GM19324 (cell line): ENCODE results near the gene STX10.

ENCODE experiments used
- ATAC-seq: cut with Tn5 transposase; IDR thresholded peaks from one replicate; pipeline ENCODE4 v1.9.1; 2021; ENCODE audit warnings: mild to moderate bottlenecking, moderate library complexity; ENCODE audit not compliant: unreplicated experiment, low FRiP score

Gene STX10

DNA sequence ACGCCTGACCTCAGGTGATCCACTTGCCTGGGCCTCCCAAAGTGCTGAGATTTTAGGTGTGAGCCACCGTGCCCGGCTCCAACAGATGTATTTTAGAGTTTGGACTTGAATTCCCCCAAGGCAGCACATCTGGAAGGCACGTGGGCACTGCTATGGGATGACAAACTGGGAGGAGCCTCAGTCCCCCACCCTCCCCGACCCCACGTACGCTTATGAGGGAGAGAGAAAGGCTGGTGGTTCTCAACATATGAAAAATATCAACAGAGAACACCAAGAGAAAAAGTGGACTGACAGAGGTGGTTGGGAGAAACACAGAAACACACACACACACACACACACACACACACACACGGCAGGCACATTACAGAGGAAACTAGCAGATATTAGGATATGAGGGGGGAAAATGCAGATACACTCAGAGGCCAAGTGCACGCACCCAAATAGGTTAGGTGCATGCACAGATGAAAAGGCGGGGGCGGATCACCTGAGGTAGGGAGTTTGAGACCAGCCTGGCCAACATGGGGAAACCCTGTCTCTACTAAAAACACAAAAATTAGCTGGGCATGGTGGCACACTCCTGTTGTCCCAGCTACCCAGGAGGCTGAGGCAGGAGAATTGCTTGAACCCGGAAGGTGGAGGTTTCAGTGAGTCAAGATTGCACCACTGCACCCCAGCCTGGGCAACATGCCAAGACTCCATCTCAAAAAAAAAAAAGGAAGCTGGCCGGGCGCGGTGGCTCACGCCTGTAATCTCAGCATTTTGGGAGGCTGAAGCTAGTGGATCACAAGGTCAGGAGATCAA lies 3.2 kb downstream of the STX10 start:
- no peak for ATAC-seq

GRCh38 chr19:13139633-13140311 lies 10.4 kb downstream of the STX10 start:
- no peak for ATAC-seq

DNA sequence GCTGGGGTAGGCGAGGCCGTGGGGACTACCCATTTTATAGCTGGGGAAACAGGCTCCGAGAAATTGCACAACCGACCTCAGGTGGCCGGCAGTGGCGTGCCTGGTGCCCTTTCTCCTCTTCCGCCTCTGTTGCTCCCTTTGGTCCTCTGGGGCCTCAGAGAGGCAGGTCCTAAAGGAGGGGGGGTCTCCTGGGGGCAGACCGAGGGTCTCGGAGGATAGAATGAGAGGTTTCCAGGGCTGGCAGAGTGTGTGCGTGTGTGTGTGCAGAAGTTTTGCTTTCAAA lies 11.3 kb downstream of the STX10 start:
- ATAC-seq: no peak

DNA sequence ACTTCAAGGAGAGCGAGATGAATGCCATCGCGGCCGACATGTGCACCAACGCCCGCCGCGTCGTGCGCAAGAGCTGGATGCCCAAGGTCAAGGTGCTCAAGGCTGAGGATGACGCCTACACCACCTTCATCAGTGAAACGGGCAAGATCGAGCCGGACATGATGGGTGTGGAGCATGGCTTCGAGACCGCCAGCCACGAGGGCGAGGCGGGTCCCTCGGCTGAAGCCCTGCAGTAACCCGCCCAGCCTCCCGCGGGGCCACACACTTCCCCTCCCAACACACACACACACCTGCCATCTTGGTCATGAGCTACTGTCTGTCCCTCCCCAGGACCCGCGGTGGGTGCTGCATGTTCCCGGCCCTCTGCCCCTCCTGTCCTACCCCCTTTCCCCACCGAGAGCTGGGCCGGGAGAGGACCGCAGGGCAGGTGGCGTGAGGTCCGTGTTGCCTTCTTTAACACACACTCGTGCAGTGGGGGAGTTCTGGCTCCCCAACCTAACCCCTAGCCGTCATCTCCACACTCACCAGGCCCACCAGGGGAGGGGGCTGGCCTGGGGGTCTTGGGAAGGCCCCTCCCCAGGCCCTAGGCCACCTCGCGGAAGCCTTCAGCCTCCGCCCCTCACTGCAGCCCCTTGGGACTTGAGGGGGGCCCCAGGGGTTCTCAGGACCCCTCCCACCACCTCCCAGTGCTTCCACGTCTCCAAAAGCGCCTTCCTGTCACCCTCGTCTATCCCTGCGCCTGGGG lies 11.8 kb downstream of the STX10 start:
- no peak for ATAC-seq

GRCh38 chr19:13137290-13137794 lies 12.8 kb downstream of the STX10 start:
- no peak for ATAC-seq

GRCh38 chr19:13135068-13136062 lies 14.8 kb downstream of the STX10 start:
- no peak for ATAC-seq

- ATAC-seq: no peak
These were observed 15.5 kb downstream of the STX10 start for GRCh38 chr19:13134626-13135025.

- no peak for ATAC-seq
These were observed 16.8 kb downstream of the STX10 start for GRCh38 chr19:13133241-13133870.

DNA sequence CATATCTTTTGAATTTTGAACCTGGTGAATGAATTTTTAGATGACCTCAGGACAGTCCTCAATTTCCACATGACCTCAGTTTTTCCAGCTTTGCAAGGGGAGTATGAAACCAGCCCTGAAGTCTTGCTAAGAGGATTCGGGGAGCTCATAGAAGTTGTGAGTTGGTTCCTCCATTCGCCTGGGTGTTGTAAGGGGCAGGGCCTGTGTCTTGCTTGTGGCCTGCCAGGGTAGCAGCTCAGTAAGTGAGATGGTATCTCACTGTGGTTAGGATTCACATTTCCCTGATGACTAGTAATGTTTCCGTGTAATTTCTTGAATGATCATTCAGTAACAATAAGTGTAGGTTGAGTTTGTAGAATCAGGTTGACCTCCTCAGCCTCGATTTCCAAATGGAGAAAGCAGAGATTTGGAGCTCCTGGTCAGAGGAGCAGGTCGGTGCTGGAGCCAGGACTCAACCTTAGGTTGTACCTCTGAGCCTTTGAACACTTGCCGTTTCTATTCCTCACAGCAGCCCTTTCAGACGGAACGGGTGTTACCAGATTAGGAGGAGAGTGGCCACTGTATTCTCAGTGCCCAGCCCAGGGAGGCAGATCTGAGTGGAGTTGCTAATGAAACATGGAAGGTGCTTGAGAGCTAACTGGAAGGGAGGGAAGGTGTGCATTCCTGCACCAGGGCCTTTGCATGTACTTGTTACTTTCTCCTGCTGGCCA lies 17.5 kb downstream of the STX10 start:
- ATAC-seq: no peak

- ATAC-seq: no peak
These were observed 19.2 kb downstream of the STX10 start for GRCh38 chr19:13130886-13131490.

DNA sequence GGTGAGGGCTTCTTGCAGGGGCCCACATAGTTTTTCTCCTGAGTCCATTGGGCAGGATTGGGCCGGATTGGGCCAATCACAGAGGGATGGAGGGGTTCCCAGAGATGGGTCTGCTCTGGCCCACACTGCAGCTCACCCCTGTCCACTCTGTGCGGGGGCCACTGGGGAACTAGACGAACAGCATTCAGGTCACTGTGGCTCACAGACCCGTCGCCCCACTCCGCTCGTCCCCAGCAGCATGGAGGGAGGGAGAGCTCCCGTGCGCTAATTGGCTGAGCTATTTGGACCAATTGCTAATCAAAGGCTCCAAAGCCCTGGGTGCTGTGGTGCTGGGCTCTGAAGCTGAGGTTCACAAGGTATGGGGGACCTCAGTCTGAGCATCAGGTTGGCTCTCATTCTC lies 20.8 kb downstream of the STX10 start:
- ATAC-seq: no peak

DNA sequence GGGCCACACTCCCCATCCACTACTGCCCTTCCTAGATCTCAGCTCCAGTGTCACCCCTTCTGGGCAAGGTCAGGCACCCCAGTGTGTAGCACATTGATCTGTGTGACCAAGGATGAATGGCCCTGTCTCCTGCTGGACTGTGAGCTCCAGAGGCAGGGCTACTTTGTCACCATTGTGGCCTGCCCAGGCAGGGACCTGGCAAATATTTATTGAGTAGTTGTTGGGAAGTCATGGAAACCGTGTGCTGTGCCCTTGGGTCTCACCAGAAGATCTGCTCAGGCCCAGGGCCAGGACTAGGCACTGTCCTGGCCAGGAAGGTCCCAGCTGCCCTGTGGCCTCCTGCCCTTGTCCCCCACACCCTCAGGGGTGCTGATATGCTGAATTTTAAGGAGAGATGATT lies 21.6 kb downstream of the STX10 start:
- ATAC-seq: no peak

DNA sequence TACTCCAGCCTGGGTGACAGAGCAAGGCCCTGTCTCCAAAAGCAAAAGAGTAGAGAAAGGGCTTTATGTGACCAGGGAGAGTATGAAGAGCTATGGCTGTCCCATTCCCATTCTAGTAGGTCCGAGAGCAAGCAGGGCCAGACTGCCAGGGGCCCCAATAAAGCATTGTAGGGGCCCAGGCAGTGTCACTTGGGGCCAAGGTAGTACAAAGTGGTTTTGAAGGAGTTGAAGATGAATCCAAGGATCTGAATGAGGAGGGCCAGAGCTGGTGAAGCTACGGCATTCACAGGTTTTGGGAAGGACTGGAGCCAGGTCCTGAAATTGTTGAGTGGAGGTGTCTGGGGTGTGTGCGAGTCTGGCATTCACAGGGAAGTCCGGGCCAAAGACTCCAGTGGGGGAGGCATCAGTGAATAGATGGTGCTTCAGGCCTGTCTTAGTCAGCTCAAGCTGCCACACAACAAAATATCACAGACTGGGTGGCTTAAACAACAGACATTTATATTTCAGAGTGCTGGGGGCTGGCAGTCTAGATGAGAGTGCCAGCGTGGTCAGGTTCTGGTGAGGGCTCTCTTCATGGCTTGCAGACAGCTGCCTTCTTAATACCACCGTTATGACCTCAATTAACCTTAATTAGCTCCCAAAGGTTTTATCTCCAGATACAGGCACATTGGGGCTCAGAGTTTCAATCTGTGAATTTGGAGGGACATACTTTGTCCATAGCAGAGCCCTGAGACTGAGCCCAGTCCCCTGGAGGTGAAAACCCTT lies 22.2 kb downstream of the STX10 start:
- no peak for ATAC-seq

DNA sequence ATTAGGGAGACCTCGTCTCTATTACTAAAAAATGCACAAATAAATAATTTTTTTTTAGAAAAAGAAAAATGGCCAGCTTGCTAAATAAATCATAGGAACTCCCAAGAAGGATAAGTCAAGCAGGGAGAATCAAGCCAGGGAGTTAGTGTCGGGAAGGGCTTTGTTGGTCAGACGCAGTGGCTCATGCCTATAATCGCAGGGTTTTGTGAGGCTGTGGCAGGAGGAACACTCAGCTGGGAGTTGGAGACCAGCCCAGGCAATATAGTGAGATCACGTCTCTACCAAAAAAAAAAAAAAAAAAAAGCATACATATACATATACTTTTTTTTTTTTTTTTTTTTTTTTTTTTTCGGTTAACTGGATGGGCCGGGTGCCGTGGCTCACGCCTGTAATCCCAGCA lies 23.1 kb downstream of the STX10 start:
- ATAC-seq: no peak

GRCh38 chr19:13122980-13123957 lies 26.9 kb downstream of the STX10 start:
- no peak for ATAC-seq

GRCh38 chr19:13122275-13122878 lies 27.8 kb downstream of the STX10 start:
- no peak for ATAC-seq
